Measurements from ENCODE around the gene ADM.
A peak's percentile ranks its signal among the peaks of the same experiment; 100 is the strongest.

ADM gene

DNA sequence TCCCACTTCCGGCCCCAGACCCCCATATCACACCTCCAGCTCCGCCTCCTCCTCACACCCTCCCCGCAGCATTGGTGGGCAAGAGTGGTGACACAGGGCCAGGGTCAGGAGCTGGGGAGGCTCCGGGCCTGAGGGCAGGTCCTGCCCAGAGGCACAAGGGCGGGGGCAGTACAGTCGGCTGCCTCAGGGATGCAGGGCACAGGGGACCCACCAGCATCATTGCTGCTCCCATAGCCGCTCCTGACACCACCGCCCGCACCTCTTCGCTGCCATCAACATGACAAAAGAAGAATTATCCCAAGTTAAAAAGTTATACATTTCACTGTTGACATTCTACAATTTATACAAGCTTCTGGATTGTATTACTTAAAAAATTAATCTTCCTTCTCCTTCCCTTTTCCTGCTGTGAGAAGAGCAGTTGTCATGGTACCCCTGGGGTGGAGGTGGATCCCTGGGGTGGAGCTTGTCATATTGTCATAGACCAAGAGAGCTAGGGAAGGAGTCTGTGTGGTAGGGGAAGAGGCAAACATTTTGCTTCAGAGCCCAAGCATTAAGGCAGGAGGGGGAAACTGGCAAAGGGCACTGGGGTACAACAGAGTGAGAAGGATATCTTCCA is 15.0 kb upstream of the ADM start:
- DNase-seq (ENCODE audit: low read depth, low spot score), result no peak

DNA sequence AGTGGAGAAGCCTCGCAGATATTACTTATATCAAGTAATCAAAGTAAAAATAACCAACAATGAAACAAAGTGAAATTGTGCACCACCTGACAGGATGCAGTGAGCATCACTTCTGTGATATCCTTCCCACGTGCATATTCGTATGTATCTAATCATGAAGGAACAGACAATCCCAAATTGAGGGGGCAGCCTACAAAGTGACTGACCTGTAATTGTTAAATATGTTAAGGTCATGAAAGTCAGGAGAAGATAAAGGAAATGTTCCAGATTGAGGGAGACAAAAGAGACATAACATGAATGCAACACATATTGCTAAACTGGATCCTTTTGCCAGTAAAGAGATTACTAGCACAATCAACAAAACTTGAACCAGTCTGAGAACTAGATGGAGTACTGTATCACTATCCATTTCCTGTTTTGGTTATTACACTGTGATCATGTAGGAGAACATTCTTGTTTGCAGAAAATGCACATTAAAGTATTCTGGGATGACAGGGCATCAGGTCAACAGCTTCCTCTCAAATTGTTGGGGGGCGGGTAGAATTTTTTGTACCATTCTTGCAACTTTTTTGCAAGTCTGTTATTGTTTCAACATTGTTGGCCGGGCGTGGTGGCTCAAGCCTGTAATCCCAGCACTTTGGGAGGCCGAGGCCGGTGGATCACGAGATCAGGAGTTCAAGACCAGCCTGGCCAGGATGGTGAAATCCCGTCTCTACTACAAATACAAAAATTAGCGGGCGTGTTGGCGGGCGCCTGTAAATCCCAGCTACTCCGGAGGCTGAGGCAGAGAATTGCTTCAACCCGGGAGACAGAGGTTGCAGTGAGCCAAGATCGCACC is 12.9 kb upstream of the ADM start:
- no peak for DNase-seq (ENCODE audit: low read depth, low spot score)

DNA sequence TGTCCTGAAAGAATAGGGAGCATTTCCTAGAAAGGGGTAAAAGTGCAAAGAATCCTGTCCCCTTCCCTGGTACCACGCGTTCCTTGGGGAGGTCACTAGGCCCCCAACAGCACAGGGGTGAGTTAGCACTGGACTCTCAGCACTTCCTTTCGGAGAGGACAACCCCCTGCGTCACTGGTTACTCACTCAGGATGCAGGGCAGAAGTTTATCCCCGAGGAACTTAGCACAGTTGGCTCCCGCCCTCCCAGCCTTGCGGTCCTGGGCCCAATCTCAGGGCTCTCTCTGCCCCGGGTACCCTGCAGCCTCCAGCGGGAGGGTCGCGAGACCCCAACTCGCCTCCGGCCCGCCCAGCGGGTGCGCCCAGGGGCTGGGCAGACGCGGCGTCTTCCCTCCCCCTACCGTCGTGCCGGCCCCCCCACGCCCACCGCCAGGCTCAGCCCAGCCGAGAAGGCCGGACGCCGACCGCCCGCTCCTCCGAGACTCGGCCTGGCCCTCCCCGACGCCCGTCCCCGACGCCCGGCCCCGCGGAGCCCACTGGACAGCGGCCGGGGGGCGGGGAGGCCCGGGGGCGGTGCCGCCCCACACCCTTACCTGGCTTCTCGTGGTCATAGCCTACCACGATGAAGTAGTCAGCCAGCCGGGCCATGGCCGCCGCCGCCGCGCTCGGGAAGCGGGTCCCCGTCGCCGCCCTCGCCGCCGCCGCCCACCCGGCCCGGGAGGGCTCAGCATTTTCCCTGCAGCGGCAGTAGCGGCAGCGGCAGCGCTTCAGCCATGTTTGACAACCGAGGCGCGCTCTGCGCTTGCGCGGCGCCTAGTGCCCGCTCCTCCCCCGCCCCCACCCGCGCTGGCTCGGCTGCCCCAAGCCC is 11.2 kb upstream of the ADM start, which contains the start of gene SBF2:
Gene SBF2 (minus strand): TSS at position 797 of the 867 bp plus-strand sequence. CDS start 150 bp downstream, at position 647.
- DNase-seq (ENCODE audit: low read depth, low spot score), result no peak

DNA sequence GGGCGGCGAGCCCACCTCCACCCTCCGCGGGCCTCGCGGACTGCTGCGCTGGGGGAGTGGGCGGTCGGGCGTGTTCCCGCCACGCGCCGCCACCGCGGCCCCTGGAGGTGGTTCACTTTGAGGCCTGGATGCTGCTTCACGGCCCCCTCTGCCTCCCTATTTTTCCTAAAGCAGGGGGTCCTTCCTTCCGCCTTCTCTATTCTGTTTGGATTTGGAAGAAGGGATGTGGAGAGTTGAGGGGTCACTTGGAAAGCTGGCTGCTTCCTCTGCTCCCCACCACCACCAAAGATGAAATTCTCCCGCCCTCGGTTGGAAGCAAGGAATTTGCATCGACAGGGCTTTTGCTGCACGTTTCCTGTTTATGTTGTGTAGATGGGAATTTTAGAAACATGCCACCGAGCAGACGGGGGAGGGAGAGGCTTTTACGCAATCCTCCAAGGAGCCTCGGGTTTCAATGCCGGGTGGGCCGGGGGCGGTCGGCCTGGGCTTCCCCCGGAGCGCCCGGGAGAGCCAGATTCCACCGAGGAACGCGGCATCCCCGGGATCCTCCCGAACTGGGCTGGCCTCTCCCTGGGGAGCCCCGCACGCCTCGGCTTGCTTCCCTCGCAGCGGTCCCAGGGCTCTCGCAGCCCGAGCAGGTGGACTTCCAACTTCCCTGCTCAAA is 10.5 kb upstream of the ADM start:
- DNase-seq (ENCODE audit: low read depth, low spot score), result no peak

DNA sequence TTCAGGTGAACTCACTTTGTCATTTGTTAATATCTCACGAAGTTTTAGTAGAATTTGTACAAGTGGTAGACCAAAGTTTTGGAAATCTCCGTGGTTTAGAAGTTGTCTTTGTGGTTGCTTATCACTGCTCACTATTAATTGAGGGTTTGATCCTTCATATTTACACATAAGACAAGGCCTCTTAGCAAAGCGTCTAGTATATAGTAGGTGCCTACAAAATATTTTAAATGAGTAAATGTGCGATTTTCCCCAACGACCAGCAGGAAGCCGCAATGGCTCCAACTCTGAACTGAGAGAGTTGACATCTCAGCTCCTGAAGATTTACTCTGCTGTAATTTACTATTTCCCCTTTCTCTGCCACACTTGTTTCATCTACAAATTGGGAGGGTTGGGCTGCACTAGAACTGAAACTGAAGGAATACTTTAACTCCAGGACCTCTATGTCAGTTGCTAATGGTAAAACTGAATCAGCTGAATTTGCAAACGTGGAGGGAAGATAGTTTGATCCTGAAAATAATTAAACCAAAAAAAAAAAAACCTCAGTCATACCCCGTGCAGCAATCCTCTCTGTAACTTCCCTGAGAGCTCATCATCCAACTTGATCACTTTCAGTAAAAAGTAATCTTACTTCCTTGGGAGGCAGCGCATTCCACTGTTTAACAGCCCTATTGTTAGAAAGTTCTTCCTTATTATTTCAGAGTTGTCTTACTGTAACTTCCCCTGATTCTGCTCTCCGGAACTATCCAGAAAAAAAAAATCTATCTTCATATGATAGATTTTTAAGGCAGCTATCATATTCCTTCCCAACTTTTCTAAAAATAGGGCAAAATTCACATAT is 9.6 kb upstream of the ADM start:
- no peak for DNase-seq (ENCODE audit: low read depth, low spot score)

DNA sequence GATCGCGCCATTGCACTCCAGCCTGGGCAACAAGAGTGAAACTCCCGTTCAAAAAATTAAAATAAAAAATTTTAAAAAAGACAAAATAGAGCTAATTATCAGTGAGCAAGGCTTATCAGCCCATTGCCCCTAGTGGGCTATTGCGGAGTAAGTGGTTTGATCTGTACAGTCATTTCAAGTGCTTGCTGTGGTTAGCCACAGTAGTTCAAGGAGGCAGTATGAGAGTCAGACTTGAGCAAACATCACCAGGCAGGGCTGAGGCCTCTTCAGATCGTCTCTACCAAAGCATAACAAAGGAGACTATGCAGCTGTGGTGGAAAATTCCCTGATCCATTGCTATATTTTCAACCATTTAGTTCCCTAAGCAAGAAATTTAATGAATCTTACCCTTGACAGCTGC is 6.5 kb upstream of the ADM start:
- DNase-seq (ENCODE audit: low read depth, low spot score), result no peak

DNA sequence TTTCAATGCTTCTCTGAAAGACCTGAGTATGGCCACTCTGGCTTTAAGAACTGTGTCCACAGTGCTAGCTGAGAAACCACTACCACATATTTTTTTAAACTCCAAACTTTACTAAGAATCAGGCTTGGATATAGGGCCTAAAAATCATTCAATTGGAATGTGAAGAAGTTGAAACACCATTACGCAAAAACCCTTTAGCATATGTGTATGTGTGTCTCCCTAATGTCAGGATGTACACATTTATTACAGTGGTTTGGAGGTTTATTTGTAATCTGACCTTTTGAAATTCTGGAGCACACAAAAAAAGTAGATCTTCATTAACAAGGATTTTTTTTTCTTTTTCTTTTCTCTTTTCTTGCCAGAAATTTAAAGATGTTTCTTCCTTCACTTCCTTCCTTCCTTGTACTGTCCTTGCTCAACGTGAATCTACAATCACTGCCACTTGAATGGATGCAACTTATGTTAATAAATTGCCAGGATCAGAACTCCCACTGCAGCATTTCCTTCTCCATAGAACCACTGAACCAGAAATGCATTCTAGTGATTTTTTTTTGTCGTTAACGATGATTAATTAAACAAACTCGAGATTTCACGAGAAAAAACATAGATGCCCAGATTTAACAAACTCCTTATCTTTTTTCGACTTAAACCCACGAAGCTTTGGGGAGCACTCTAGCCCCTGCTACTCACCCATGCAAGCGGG is 3.1 kb upstream of the ADM start:
- no peak for DNase-seq (ENCODE audit: low read depth, low spot score)

DNA sequence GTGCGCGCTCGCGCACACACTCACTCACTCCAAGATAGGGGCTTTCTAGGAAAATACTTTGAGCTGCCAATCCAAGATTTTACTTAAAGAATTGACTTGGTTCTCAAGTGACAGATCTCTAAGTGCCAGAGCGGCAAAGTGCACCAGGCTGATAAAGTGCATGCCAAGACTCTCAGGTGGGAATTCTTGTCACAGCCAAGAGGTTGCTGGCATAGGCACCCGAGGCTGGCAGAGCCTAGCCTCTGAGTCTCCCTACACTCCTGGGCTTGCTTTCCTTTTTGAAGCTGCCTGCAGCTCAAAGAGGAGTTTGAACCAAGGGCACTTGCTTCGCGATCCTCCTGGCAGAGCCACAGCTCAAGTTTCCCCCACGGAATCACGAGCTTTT is 2.5 kb upstream of the ADM start:
- no peak for DNase-seq (ENCODE audit: low read depth, low spot score)

DNA sequence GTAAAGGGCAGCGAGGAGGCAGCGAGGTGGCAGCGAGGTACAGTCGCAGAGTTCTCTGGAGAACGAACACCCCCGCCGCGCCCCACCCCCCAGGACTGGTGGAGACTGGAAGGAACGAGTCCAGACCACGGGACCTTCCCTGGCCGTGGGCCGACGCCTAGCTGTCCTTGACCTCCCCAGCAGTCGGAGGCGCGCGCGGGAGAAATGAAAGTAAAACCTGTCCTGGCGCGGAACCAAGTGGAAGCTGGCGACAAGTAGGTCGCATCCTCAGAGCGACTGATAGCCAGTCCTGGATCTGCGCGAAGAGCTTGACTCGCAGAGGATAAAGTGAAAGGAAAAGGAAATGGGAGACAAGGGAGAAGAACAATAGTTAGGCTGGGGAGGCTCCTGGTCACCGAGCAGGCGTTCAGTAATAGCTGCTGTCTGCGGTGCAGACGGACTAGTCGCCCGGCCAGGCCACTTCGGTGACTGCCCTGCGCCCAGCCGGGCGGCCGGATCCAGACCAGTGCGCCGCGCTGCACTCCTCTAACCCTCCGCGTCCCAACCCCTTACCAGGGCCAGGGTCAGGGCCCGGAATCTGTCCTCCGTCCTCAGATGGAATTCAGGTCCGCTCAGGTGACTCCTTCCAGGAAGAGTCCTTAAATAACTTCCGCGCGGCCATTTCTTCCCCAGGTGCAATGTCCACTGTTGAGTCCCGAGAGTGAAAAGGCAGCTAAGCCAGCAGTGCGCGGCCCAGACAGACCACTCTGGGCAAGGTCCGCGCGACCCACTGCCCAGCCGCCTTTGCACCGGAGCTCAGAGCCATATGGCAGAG is 1.9 kb upstream of the ADM start:
- DNase-seq (ENCODE audit: low read depth, low spot score), result no peak

DNA sequence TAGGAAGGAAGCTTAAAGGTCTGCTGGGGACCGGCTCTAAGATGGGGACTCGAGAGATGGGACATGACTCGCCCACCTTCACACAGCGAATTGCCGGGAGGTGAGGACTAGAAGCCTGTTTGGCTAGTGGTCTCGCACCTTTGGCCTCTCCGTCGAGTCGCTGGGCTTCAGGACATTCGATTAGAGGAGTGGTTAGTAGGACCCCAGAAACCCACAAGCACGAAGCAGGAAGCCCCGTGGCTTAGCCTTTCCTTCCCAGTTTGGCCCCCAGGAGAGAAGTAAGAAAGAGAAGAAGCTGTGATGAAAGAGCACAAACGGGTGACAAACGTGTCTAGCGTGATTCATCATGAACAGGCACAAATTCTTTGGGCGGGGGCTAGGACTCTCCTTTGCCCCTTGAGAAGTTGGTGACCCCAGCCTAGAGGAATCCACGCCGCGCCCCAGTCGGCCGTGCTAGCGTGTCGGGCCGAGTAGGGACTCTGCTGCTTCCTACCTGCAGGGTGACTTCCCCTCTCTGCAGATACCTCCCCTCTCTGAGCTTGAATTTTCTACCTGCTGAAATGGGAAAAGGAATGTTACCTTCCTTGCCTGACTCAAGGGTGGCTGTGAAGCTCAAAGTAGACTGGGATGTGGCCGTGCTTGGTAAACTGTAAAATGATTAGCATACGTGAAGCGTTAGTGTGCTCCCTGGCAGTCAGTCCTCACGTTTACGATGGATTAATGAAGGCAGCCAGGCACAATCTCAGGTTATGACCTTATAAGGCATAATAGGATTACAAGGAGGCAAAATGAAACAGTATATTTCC is 1.1 kb upstream of the ADM start:
- no peak for DNase-seq (ENCODE audit: low read depth, low spot score)

DNA sequence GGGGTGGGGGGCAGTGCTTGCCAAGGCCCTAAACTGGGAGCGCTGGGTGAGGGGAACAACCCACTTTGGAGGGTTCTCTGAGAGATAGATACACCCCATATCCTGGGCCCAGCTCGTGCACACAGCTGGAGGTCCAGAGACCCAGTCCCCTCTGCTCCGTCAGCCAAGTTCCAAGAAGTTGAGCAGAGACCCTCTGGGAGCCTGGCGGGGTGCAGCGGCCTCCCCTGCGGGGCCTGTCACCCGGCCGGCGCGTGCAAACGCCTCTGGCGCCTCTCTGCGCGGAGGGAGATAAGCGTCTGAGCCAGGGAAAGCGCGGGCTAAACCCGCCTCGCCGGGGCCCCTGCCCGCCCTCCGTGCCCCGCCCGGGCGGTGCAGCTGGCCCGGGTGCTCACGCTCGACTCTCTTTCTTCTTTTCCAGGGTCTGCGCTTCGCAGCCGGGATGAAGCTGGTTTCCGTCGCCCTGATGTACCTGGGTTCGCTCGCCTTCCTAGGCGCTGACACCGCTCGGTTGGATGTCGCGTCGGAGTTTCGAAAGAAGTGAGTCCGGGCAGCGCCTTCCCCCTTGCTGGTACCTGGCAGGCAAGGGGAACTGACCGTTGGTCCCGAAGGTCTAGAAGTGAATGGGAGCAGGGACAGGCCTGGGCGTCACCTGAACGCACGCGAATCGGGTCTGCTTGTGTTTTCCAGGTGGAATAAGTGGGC is 540 bp downstream of the ADM start:
- DNase-seq (ENCODE audit: low read depth, low spot score), result no peak

DNA sequence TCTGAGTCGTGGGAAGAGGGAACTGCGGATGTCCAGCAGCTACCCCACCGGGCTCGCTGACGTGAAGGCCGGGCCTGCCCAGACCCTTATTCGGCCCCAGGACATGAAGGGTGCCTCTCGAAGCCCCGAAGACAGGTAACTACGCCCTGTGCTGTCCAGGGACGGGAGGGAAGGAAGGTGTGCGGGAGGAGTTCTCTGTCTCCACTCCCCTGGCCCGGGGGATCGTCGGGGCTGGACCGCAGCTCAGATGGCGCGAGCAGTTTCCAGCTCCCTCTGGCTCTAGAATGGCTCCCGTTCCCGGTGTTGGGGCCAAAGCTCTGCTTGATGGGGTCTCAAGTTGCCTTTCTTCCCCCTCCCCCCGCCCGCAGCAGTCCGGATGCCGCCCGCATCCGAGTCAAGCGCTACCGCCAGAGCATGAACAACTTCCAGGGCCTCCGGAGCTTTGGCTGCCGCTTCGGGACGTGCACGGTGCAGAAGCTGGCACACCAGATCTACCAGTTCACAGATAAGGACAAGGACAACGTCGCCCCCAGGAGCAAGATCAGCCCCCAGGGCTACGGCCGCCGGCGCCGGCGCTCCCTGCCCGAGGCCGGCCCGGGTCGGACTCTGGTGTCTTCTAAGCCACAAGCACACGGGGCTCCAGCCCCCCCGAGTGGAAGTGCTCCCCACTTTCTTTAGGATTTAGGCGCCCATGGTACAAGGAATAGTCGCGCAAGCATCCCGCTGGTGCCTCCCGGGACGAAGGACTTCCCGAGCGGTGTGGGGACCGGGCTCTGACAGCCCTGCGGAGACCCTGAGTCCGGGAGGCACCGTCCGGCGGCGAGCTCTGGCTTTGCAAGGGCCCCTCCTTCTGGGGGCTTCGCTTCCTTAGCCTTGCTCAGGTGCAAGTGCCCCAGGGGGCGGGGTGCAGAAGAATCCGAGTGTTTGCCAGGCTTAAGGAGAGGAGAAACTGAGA is 1.4 kb downstream of the ADM start:
- no peak for DNase-seq (ENCODE audit: low read depth, low spot score)

DNA sequence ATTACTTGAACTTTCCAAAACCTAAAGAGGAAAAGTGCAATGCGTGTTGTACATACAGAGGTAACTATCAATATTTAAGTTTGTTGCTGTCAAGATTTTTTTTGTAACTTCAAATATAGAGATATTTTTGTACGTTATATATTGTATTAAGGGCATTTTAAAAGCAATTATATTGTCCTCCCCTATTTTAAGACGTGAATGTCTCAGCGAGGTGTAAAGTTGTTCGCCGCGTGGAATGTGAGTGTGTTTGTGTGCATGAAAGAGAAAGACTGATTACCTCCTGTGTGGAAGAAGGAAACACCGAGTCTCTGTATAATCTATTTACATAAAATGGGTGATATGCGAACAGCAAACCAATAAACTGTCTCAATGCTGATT is 2.1 kb downstream of the ADM start:
- DNase-seq (ENCODE audit: low read depth, low spot score), result no peak

DNA sequence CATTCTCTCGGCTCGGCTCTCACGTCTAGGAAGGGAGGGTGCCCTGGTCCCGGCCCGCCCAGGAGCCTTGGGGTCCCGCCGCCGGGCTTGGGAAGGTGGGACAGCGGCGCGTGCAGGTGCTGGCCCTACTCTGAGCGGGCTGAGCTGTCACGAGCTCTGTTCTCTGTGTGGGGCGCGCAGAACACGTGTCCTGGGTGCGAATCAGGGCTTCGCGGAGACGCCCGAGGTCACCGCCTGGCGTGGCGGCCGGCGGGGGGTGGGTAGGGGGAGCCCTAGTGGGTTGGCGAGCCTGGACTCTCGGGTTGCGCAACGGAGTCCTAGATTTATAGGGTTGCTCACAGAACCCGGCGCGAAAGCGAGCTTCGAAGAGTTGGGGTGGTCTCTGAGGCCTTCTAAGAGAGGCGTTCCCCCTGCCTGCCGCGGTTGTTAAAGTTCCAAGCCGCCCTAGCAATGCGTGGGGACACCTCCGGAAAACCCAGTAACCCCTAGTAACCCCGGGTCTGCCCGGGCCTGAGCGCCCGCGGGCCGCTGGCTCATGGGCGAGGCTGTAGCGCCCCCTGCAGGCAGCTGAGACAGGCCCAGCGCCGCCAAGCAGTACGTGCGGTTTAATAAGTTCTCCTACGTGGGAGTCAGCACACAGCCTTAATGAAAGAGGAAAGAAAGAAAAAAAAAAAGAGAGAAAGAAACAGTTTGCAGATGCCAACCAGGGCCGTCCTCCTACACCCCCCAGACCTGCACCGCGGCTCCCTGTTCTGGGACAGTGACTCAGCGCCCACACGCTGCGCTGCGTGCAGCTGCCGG is 2.7 kb downstream of the ADM start:
- DNase-seq (ENCODE audit: low read depth, low spot score), result peak; percentile 65

DNA sequence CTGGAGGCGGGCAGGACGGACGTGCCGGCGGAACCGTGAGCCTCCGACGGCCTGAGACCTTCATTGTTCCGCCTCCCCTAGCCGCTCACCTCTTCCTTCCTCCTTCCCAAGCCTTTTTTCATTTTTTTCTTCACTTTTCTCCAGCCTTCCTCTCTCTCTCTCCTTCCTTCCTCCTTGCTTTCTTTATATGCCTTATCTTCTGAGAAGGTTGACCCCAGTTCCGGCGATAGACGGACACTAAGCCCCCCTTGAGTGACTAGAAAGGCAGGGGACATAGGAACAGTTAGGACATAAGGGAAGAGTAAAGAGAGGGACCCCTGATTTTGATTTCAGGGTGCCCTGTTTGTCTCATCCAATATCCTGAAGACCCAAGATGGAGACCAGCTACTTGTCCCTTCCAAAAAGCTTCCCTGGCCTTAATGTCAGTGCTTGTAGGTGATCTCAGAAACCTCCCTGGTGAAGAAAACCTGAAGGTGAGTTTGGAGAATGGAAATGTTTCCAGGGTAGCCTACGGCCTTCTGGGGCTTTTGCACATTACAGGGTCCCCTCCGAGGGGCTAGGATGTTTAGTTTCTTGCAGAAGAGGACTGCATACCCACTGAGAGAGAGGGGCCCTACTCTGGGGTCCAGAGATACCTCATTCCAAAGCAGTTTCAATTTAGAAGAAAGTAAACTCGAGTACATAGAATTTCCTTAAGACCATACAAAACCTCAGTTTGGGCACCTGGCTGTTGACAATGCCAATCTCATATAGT is 3.5 kb downstream of the ADM start:
- no peak for DNase-seq (ENCODE audit: low read depth, low spot score)
